K562 (cell line): ENCODE data around the gene ARSD. TPM values are rescaled to one million over a fixed set of nuclear protein-coding genes. Genes with fewer than 3 reads are reported as not detected.

Source experiments
- ATAC-seq: fragments of 200-7000 bp; cut with Tn5 transposase; 3 replicates; pipeline ENCODE4 v1.9.1; 2020; ENCODE audit warnings: moderate library complexity
- BruUV-seq: library from RNA; stranded (reverse); fragments of 400-500 nt; replicated peaks from 2 replicates; lab custom pipeline; 2021; lab: Mats Ljungman, UMichigan
- CTCF ChIA-PET: fragments of 300-600 bp; formaldehyde crosslinking; extraction: SDS; loops from one replicate; lab custom pipeline; 2021; ENCODE audit warnings: low intra/inter-chr PET ratio; lab: Yijun Ruan, JAX
- POLR2A ChIA-PET: fragments of 300-600, 350-650 bp; sonication (Branson Sonifier 250); formaldehyde crosslinking; extraction: SDS; loops from one replicate; lab custom pipeline; 2021; ENCODE audit warnings: antibody characterized with exemption, inconsistent platforms; lab: Yijun Ruan, JAX
- DNase-seq, 4 experiments: peaks; one replicate each; pipeline versions ENCODE4 v3.0.0 to v3.0.0-alpha.2; 2011 to 2018; ENCODE audit warnings: low spot score in 3 of 4, mixed read lengths in 3 of 4; ENCODE audit errors: extremely low read depth in 1 of 4
- FAIRE-seq: peaks from 2 replicates; lab custom pipeline; 2011; peaks lifted over from hg19 to GRCh38; lab: Jason Lieb, UNC
- H2AFZ ChIP-seq: 2 replicates; pipeline ENCODE4 v1.6.0; 2011; ENCODE audit warnings: low read depth, low read length, control low read depth, inconsistent platforms
- H3K27ac ChIP-seq: fragments of 200-600 bp; 3 replicates; pipeline ENCODE4 v1.8.0; 2011; ENCODE audit warnings: low read depth, mild to moderate bottlenecking, control low read depth, inconsistent platforms, low read length, moderate library complexity, mixed read lengths; ENCODE audit errors: extremely low read depth
- H3K27me3 ChIP-seq, 2 experiments: fragments of 300-600 bp in 1 of 2; 2 replicates in 1 of 2; 3 replicates in 1 of 2; pipeline versions ENCODE4 v1.6.0 to v1.8.0; 2011; ENCODE audit warnings: inconsistent platforms in 2 of 2, low read length in 2 of 2, mild to moderate bottlenecking in 1 of 2, mixed read lengths in 1 of 2, moderate library complexity in 1 of 2; ENCODE audit not compliant: control insufficient read depth in 2 of 2, insufficient read depth in 2 of 2
- H3K36me3 ChIP-seq: fragments of 300-600 bp; 3 replicates; pipeline ENCODE4 v1.8.0; 2011; ENCODE audit warnings: mild to moderate bottlenecking, low read length, inconsistent platforms; ENCODE audit not compliant: control insufficient read depth, insufficient read depth
- H3K4me1 ChIP-seq, 2 experiments: fragments of 200-600 bp in 1 of 2; replicated peaks in 1 of 2; 2 replicates in 1 of 2; 3 replicates in 1 of 2; pipeline versions ENCODE4 v1.5.1 to v1.8.0; 2011; ENCODE audit warnings: inconsistent platforms in 2 of 2, low read length in 2 of 2, mild to moderate bottlenecking in 1 of 2, mixed read lengths in 1 of 2, moderate library complexity in 1 of 2; ENCODE audit not compliant: control insufficient read depth in 2 of 2, insufficient read depth in 2 of 2
- H3K4me2 ChIP-seq: 2 replicates; pipeline ENCODE4 v1.6.1; 2011; ENCODE audit warnings: low read length, control low read depth, inconsistent platforms, mixed read lengths; ENCODE audit not compliant: insufficient read depth
- H3K4me3 ChIP-seq: fragments of 200-600 bp; sonication (generic), shearing (Covaris generic); 2 replicates; pipeline ENCODE4 v1.5.1; 2016; ENCODE audit warnings: control low read depth, inconsistent platforms
- H3K79me2 ChIP-seq: fragments of 200-600 bp; 3 replicates; pipeline ENCODE4 v1.8.0; 2011; ENCODE audit warnings: low read length, inconsistent platforms; ENCODE audit not compliant: control insufficient read depth, insufficient read depth
- H3K9ac ChIP-seq, 2 experiments: 2 replicates each; pipeline versions ENCODE4 v1.6.0 to v1.6.1; 2011; ENCODE audit warnings: low read depth in 2 of 2, low read length in 2 of 2, control low read depth in 1 of 2, inconsistent platforms in 1 of 2, mild to moderate bottlenecking in 1 of 2, mixed read lengths in 1 of 2; ENCODE audit not compliant: insufficient read depth in 1 of 2
- H3K9me1 ChIP-seq: one replicate; pipeline ENCODE4 v1.6.0; 2011; ENCODE audit warnings: inconsistent platforms, mild to moderate bottlenecking, low read length, moderate library complexity; ENCODE audit not compliant: control insufficient read depth, insufficient read depth
- H3K9me3 ChIP-seq: replicated peaks from 2 replicates; pipeline ENCODE4 v1.5.1; 2011; ENCODE audit warnings: low read depth, low read length, inconsistent platforms; ENCODE audit not compliant: control insufficient read depth, insufficient read depth
- H4K20me1 ChIP-seq: replicated peaks from 2 replicates; pipeline ENCODE4 v1.6.1; 2011; ENCODE audit warnings: low read length, inconsistent platforms, mixed read lengths; ENCODE audit not compliant: control insufficient read depth, insufficient read depth
- CUX1 ChIP-seq: fragments of 200-800 bp; sonication (Bioruptor generic); IDR thresholded peaks from 2 replicates; pipeline ENCODE4 v1.6.1; 2016; ENCODE audit warnings: missing genetic modification characterization, missing compliant biosample characterization
- DNMT1 ChIP-seq: fragments of 450-650 bp; IDR thresholded peaks from 2 replicates; pipeline ENCODE4 v1.6.1; 2016; ENCODE audit warnings: antibody characterized with exemption, mild to moderate bottlenecking
- KDM5B ChIP-seq: fragments of 200-600 bp; sonication (generic); IDR thresholded peaks from 2 replicates; pipeline ENCODE4 v1.6.1; 2012; ENCODE audit warnings: low read depth, mild to moderate bottlenecking, moderate library complexity, low read length, control low read depth, inconsistent platforms; ENCODE audit not compliant: insufficient replicate concordance
- MGA ChIP-seq: fragments of 450-650 bp; IDR thresholded peaks from 2 replicates; pipeline ENCODE4 v1.6.1; 2016; ENCODE audit warnings: mild to moderate bottlenecking, moderate library complexity
- TARDBP ChIP-seq: fragments of 450-650 bp; IDR thresholded peaks from 2 replicates; pipeline ENCODE4 v1.6.1; 2016
- TGIF2 ChIP-seq: sonication (generic); formaldehyde crosslinking; IDR thresholded peaks from 2 replicates; pipeline ENCODE4 v1.8.1; 2022; ENCODE audit warnings: mild to moderate bottlenecking, missing genetic modification reagents, moderate library complexity
- WGBS: fragments of 100-300 bp; shearing (Covaris generic); methylation state at CpG from one replicate; pipeline ENCODE4 v1.1.6; 2016; ENCODE audit warnings: low coverage, mixed read lengths; ENCODE audit not compliant: insufficient coverage; ENCODE audit errors: missing lambda C conversion rate; 5-methylcytosine and 5-hydroxymethylcytosine counted together
- in situ Hi-C: fragments of 300-500 bp; cut with MboI; formaldehyde crosslinking; loops from 4 replicates; pipeline ENCODE4 v1.15.0; 2018; ENCODE audit warnings: inconsistent platforms, mixed read lengths
- intact Hi-C: fragments of 100-400 bp; cut with micrococcal nuclease; formaldehyde crosslinking; loops from 2 replicates; pipeline ENCODE4 v1.14.2; 2022
- polyA plus RNA-seq, 8 experiments: library from polyadenylated mRNA; depleted of rRNA in 4 of 8; stranded (reverse) in 5 of 8; unstranded in 3 of 8; fragments of >200 nt; fragmentation: Nextera tagmentation in 2 of 8; fragmentation: Illumina TruSeq in 1 of 8; extraction: Ambion mirVana in 2 of 8; extraction: Trizol in 1 of 8; gene quantifications; 2 replicates each; pipeline versions ENCODE4 v1.2.1 to v1.2.3, GENCODE V29; 2011 to 2014; ENCODE audit warnings: inconsistent platforms in 1 of 8, missing spikeins in 1 of 8
- total RNA-seq, 7 experiments: library from RNA; depleted of rRNA in 6 of 7; stranded (reverse); fragments of >200 nt in 6 of 7; fragmentation: Illumina TruSeq in 2 of 7; extraction: Trizol in 2 of 7; gene quantifications; 2 replicates each; pipeline versions ENCODE4 v1.2.1 to v1.2.3, GENCODE V29; 2011 to 2021; ENCODE audit warnings: low replicate concordance in 1 of 7

The ARSD gene
- total and polyA plus RNA-seq, 9 of the 15 experiments (the other 6 are each of a cell fraction or from before 2014, with no cell fraction given), result 0.05 to 0.23 (median 0.09) TPM; not detected in 1

- H3K9me3 ChIP-seq, result no peaks in the 10 kb centered on the region
- H3K9ac ChIP-seq, result no peak overlapping the region
- no peak for DNase-seq
- ATAC-seq, result no peak
- H3K9me1 ChIP-seq, result no peaks in the 10 kb centered on the region
- no peak overlapping the region for H3K4me2 ChIP-seq
- WGBS, result 25% methylated on average over 5 of the region's 6 CpGs
- no peak overlapping the region for H3K4me3 ChIP-seq
- no TSS peak for BruUV-seq
- no peak overlapping the region for H2AFZ ChIP-seq
- in situ Hi-C loops, result no loop called here
- ChIA-PET CTCF (no interaction called here), POLR2A (interaction anchor here (0.8 kb wide), 1 partner anchor 11 kb away, joined by 3 read pairs; no protein-coding TSS in a partner anchor)
- no peaks in the 10 kb centered on the region for H3K79me2 ChIP-seq
- no peaks in the 10 kb centered on the region for H3K36me3 ChIP-seq
- H3K27me3 ChIP-seq, result peaks cover 6 to 14% of the 10 kb centered on the region in 2 experiments; a peak in 3 of 5 replicates
- no peaks in the 10 kb centered on the region for H4K20me1 ChIP-seq
- FAIRE-seq, result no peak
- no peaks in the 10 kb centered on the region; a peak in 1 of 5 replicates for H3K4me1 ChIP-seq
- H3K27ac ChIP-seq, result no peak overlapping the region
- intact Hi-C loops, result loop anchor here (5.0 kb wide), 1 partner anchor 94 kb away; no protein-coding TSS in a partner anchor
- no peak for TF ChIP-seq MGA
- no peak for TF ChIP-seq KDM5B
- TF ChIP-seq TGIF2, result no peak
- no peak for TF ChIP-seq DNMT1
- TF ChIP-seq TARDBP, result no peak
- TF ChIP-seq CUX1, result no peak
Observed at GRCh38 chrX:2965965-2966364, 36.8 kb upstream of the ARSD start.
